Neuronal stem cell (in vitro differentiated cells): ENCODE measurements around the gene NTRK3.

Source experiments
- DNase-seq: peaks from one replicate; pipeline ENCODE4 v3.0.0-alpha.2; 2013; ENCODE audit warnings: low spot score
- H2AFZ ChIP-seq: one replicate; pipeline ENCODE4 v1.6.1; 2013; ENCODE audit warnings: mild to moderate bottlenecking, low read length, inconsistent platforms
- H2AK5ac ChIP-seq: 2 replicates; pipeline ENCODE4 v1.6.1; 2013; ENCODE audit warnings: low read depth, mild to moderate bottlenecking, inconsistent platforms, low read length, moderate library complexity, mixed read lengths
- H2BK120ac ChIP-seq: 2 replicates; pipeline ENCODE4 v1.6.1; 2013; ENCODE audit warnings: low read depth, mild to moderate bottlenecking, inconsistent platforms, low read length, moderate library complexity, mixed read lengths
- H2BK12ac ChIP-seq: one replicate; pipeline ENCODE4 v1.6.1; 2013; ENCODE audit warnings: low read length, inconsistent platforms
- H2BK15ac ChIP-seq: 2 replicates; pipeline ENCODE4 v1.6.1; 2013; ENCODE audit warnings: mild to moderate bottlenecking, low read length, inconsistent platforms, mixed read lengths
- H2BK5ac ChIP-seq: one replicate; pipeline ENCODE4 v1.6.1; 2013; ENCODE audit warnings: inconsistent platforms, mild to moderate bottlenecking, low read length, moderate library complexity
- H3K14ac ChIP-seq: one replicate; pipeline ENCODE4 v1.6.1; 2013; ENCODE audit warnings: low read length, inconsistent platforms
- H3K18ac ChIP-seq: 2 replicates; pipeline ENCODE4 v1.6.1; 2013; ENCODE audit warnings: low read length, inconsistent platforms
- H3K23ac ChIP-seq: 2 replicates; pipeline ENCODE4 v1.6.1; 2013; ENCODE audit warnings: low read depth, mild to moderate bottlenecking, mixed read lengths, low read length, inconsistent platforms; ENCODE audit not compliant: poor library complexity
- H3K27ac ChIP-seq: replicated peaks from 3 replicates; pipeline ENCODE4 v1.5.1; 2013; ENCODE audit warnings: low read length, inconsistent platforms
- H3K27me3 ChIP-seq, 3 experiments: 2 replicates each; pipeline ENCODE4 v1.6.1; 2013; ENCODE audit warnings: low read length in 3 of 3, mild to moderate bottlenecking in 2 of 3, inconsistent platforms in 1 of 3, low read depth in 1 of 3, mixed read lengths in 1 of 3, moderate library complexity in 1 of 3; ENCODE audit not compliant: control insufficient read depth in 3 of 3, insufficient read depth in 3 of 3
- H3K36me3 ChIP-seq, 2 donors: replicated peaks in 1 of 2; 2 replicates each; pipeline ENCODE4 v1.6.1; 2013; ENCODE audit warnings: low read length in 2 of 2; ENCODE audit not compliant: control insufficient read depth in 2 of 2, insufficient read depth in 2 of 2
- H3K4ac ChIP-seq: 2 replicates; pipeline ENCODE4 v1.6.1; 2013; ENCODE audit warnings: inconsistent platforms, mild to moderate bottlenecking, low read length, moderate library complexity
- H3K4me1 ChIP-seq, 2 donors: 1 replicate in 1 of 2; 2 replicates in 1 of 2; pipeline ENCODE4 v1.6.1; 2013; ENCODE audit warnings: low read length in 2 of 2, low read depth in 1 of 2; ENCODE audit not compliant: control insufficient read depth in 2 of 2, insufficient read depth in 1 of 2
- H3K4me2 ChIP-seq: one replicate; pipeline ENCODE4 v1.6.1; 2013; ENCODE audit warnings: mild to moderate bottlenecking, low read length, inconsistent platforms; ENCODE audit not compliant: insufficient read depth, poor library complexity, severe bottlenecking
- H3K4me3 ChIP-seq, 2 donors: 2 replicates each; pipeline ENCODE4 v1.5.1; 2013; ENCODE audit warnings: low read length in 2 of 2, mild to moderate bottlenecking in 2 of 2, inconsistent platforms in 1 of 2, moderate library complexity in 1 of 2
- H3K79me1 ChIP-seq: one replicate; pipeline ENCODE4 v1.6.1; 2013; ENCODE audit warnings: low read depth, mild to moderate bottlenecking, inconsistent platforms, low read length, moderate library complexity
- H3K9ac ChIP-seq: one replicate; pipeline ENCODE4 v1.6.1; 2013; ENCODE audit warnings: mild to moderate bottlenecking, low read depth, low read length, inconsistent platforms; ENCODE audit not compliant: poor library complexity
- H3K9me3 ChIP-seq, 2 donors: replicated peaks in 1 of 2; 2 replicates each; pipeline versions ENCODE3 to v1.6.1; 2013; ENCODE audit warnings: low read length in 2 of 2, mild to moderate bottlenecking in 2 of 2, inconsistent platforms in 1 of 2, low read depth in 1 of 2, mixed read lengths in 1 of 2, moderate library complexity in 1 of 2; ENCODE audit not compliant: control insufficient read depth in 2 of 2, insufficient read depth in 1 of 2
- H4K8ac ChIP-seq: one replicate; pipeline ENCODE4 v1.6.1; 2013; ENCODE audit warnings: low read depth, mild to moderate bottlenecking, inconsistent platforms, low read length, moderate library complexity
- H4K91ac ChIP-seq: one replicate; pipeline ENCODE4 v1.6.1; 2013; ENCODE audit warnings: low read length, low read depth, mild to moderate bottlenecking, inconsistent platforms; ENCODE audit not compliant: poor library complexity
- WGBS, 2 donors: extraction: QIAGEN DNeasy Blood & Tissue Kit; methylation state at CpG; one replicate each; pipeline ENCODE4 v1.1.7; 2013; ENCODE audit warnings: missing lambda C conversion rate in 2 of 2, mixed read lengths in 1 of 2; ENCODE audit not compliant: insufficient read length in 2 of 2, insufficient replicate concordance in 1 of 2; ENCODE audit errors: extremely low coverage in 2 of 2; 5-methylcytosine and 5-hydroxymethylcytosine counted together

The NTRK3 gene

GRCh38 chr15:88300861-88301260, 44.3 kb upstream of the NTRK3 start:
- WGBS, 2 donors = no CpG with 5 or more reads among the region's 4 CpGs
- no peak overlapping the region for H2AK5ac ChIP-seq
- no peak overlapping the region for H3K4ac ChIP-seq
- no peak for DNase-seq
- no peak overlapping the region for H4K91ac ChIP-seq
- H2BK5ac ChIP-seq = no peak overlapping the region
- H3K14ac ChIP-seq = no peak overlapping the region
- H3K27ac ChIP-seq = no peak overlapping the region
- H3K4me2 ChIP-seq = no peak overlapping the region
- no peak overlapping the region for H4K8ac ChIP-seq
- H3K18ac ChIP-seq = no peak overlapping the region
- H2BK15ac ChIP-seq = no peak overlapping the region
- H2AFZ ChIP-seq = no peak overlapping the region
- H3K9ac ChIP-seq = no peak overlapping the region
- no peak overlapping the region for H2BK12ac ChIP-seq
- H3K79me1 ChIP-seq = no peaks in the 10 kb centered on the region
- H3K27me3 ChIP-seq = no peaks in the 10 kb centered on the region
- no peaks in the 10 kb centered on the region for H3K36me3 ChIP-seq
- H3K4me3 ChIP-seq = no peak overlapping the region
- no peaks in the 10 kb centered on the region for H3K9me3 ChIP-seq
- H3K4me1 ChIP-seq = peaks cover 0 to 16% of the 10 kb centered on the region in 2 donors
- H3K23ac ChIP-seq = no peak overlapping the region
- H2BK120ac ChIP-seq = no peak overlapping the region

- WGBS, 2 donors = no CpG with 5 or more reads among the region's 8 CpGs
- H3K4me3 ChIP-seq = no peak overlapping the region
- H2BK120ac ChIP-seq = no peak overlapping the region
- no peaks in the 10 kb centered on the region for H3K79me1 ChIP-seq
- H2AFZ ChIP-seq = no peak overlapping the region
- H3K36me3 ChIP-seq = no peaks in the 10 kb centered on the region
- H2BK12ac ChIP-seq = no peak overlapping the region
- H3K4ac ChIP-seq = no peak overlapping the region
- no peak overlapping the region for H3K27ac ChIP-seq
- no peak overlapping the region for H2BK5ac ChIP-seq
- H2BK15ac ChIP-seq = no peak overlapping the region
- no peak overlapping the region for H4K91ac ChIP-seq
- no peak overlapping the region for H3K4me2 ChIP-seq
- H3K4me1 ChIP-seq = peaks cover 0 to 16% of the 10 kb centered on the region in 2 donors
- no peak overlapping the region for H3K14ac ChIP-seq
- no peaks in the 10 kb centered on the region for H3K9me3 ChIP-seq
- H3K27me3 ChIP-seq = no peaks in the 10 kb centered on the region
- H3K9ac ChIP-seq = no peak overlapping the region
- no peak overlapping the region for H3K23ac ChIP-seq
- no peak overlapping the region for H4K8ac ChIP-seq
- no peak overlapping the region for H2AK5ac ChIP-seq
- no peak for DNase-seq
- peak overlapping the region; percentile 15 for H3K18ac ChIP-seq
These were observed 43.5 kb upstream of the NTRK3 start for GRCh38 chr15:88300089-88300488.

GRCh38 chr15:88299497-88299896, 43.0 kb upstream of the NTRK3 start:
- H3K23ac ChIP-seq = no peak overlapping the region
- H3K27ac ChIP-seq = no peak overlapping the region
- H2BK12ac ChIP-seq = no peak overlapping the region
- no peak overlapping the region for H2BK15ac ChIP-seq
- H3K79me1 ChIP-seq = no peaks in the 10 kb centered on the region
- H3K4me2 ChIP-seq = no peak overlapping the region
- no peak overlapping the region for H3K9ac ChIP-seq
- H3K14ac ChIP-seq = no peak overlapping the region
- no peak overlapping the region for H3K4ac ChIP-seq
- no CpG with 5 or more reads among the region's 4 CpGs for WGBS, 2 donors
- H2BK120ac ChIP-seq = no peak overlapping the region
- no peak overlapping the region for H4K8ac ChIP-seq
- H3K27me3 ChIP-seq = no peaks in the 10 kb centered on the region
- peaks cover 0 to 16% of the 10 kb centered on the region in 2 donors for H3K4me1 ChIP-seq
- H4K91ac ChIP-seq = no peak overlapping the region
- H3K9me3 ChIP-seq = no peaks in the 10 kb centered on the region
- no peak for DNase-seq
- no peaks in the 10 kb centered on the region for H3K36me3 ChIP-seq
- H2AFZ ChIP-seq = no peak overlapping the region
- peak overlapping the region; percentile 15 for H3K18ac ChIP-seq
- H2BK5ac ChIP-seq = no peak overlapping the region
- H3K4me3 ChIP-seq = no peak overlapping the region
- H2AK5ac ChIP-seq = peak overlapping the region; percentile 2

- Histone ChIP-seq H3K27me3 (peaks cover 0 to 7% (median 0%) of the 10 kb centered on the region in 3 experiments), H3K4me2 (no peak overlapping the region), H4K91ac (no peak overlapping the region), H3K9me3 (no peaks in the 10 kb centered on the region), H3K14ac (no peak overlapping the region), H4K8ac (no peak overlapping the region), H3K9ac (no peak overlapping the region), H3K27ac (no peak overlapping the region), H3K18ac (peak overlapping the region; percentile 19), H3K4me3 (no peak overlapping the region), H3K4me1 (peaks cover 0 to 12% of the 10 kb centered on the region in 2 donors), H3K36me3 (no peaks in the 10 kb centered on the region), H2BK5ac (no peak overlapping the region), H2BK15ac (no peak overlapping the region), H3K4ac (no peak overlapping the region), H2BK120ac (no peak overlapping the region), H3K23ac (no peak overlapping the region), H2AK5ac (no peak overlapping the region), H3K79me1 (no peaks in the 10 kb centered on the region), H2BK12ac (no peak overlapping the region), H2AFZ (no peak overlapping the region)
- no CpG with 5 or more reads among the region's 4 CpGs for WGBS, 2 donors
- DNase-seq = no peak
These were observed 32.1 kb upstream of the NTRK3 start for GRCh38 chr15:88288661-88289060.
